A549 (cell line): ENCODE results near the gene SLC16A8. TPM values are rescaled to one million over a fixed set of nuclear protein-coding genes. Genes with fewer than 3 reads are reported as not detected.
A peak's percentile ranks its signal among the peaks of the same experiment; 100 is the strongest.

Experiments used
- ATAC-seq, 2 experiments: fragments of 200-7000 bp in 1 of 2; fragments of >200 bp in 1 of 2; cut with Nextera tagmentation in 1 of 2; cut with Tn5 transposase in 1 of 2; 3 replicates each; pipeline versions ENCODE4 v1.8.0 to v1.9.1; 2018 to 2020; ENCODE audit warnings: mild to moderate bottlenecking in 1 of 2, moderate library complexity in 1 of 2
- CTCF ChIA-PET: fragments of 300-600 bp; sonication (Branson Sonifier 250); formaldehyde crosslinking; extraction: SDS; loops from one replicate; lab custom pipeline; 2021; ENCODE audit warnings: antibody characterized with exemption, inconsistent platforms; lab: Yijun Ruan, JAX
- POLR2A ChIA-PET: fragments of 350-600 bp; formaldehyde crosslinking; extraction: SDS; loops from one replicate; lab custom pipeline; 2021; ENCODE audit warnings: antibody characterized with exemption, inconsistent platforms; lab: Yijun Ruan, JAX
- DNase-seq, 2 experiments: peaks; one replicate each; pipeline versions ENCODE4 v3.0.0 to v3.0.0-alpha.2; 2011 to 2016; ENCODE audit warnings: low read depth in 1 of 2, low spot score in 1 of 2
- FAIRE-seq: peaks from 2 replicates; lab custom pipeline; 2011; peaks lifted over from hg19 to GRCh38; lab: Jason Lieb, UNC
- H3K27ac ChIP-seq, 2 experiments: fragments of >200 bp; sonication (Bioruptor Twin); formaldehyde crosslinking; 3 replicates each; pipeline ENCODE4 v1.5.1; 2016 to 2017
- H3K4me1 ChIP-seq: fragments of >200 bp; sonication (Bioruptor Twin); formaldehyde crosslinking; 3 replicates; pipeline ENCODE4 v1.6.1; 2016
- H3K4me2 ChIP-seq: fragments of >200 bp; sonication (Bioruptor Twin); formaldehyde crosslinking; 3 replicates; pipeline ENCODE4 v1.6.1; 2016
- H3K4me3 ChIP-seq: fragments of >200 bp; sonication (Bioruptor Twin); formaldehyde crosslinking; 3 replicates; pipeline ENCODE4 v1.5.1; 2016
- H3K9me3 ChIP-seq: fragments of >200 bp; sonication (Bioruptor Twin); formaldehyde crosslinking; 3 replicates; pipeline ENCODE4 v1.6.1; 2016
- BHLHE40 ChIP-seq: IDR thresholded peaks from 2 replicates; pipeline ENCODE4 v1.6.1; 2012; ENCODE audit warnings: low read depth, low read length, inconsistent platforms
- CBX2 ChIP-seq: fragments of 200-600 bp; sonication (generic); IDR thresholded peaks from 2 replicates; pipeline ENCODE4 v1.6.1; 2016; ENCODE audit warnings: low read depth, mild to moderate bottlenecking, borderline replicate concordance
- CBX8 ChIP-seq: fragments of 200-600 bp; sonication (generic); IDR thresholded peaks from 2 replicates; pipeline ENCODE4 v1.6.1; 2016
- CEBPB ChIP-seq, 2 experiments: fragments of >200 bp in 1 of 2; sonication (Bioruptor Twin) in 1 of 2; formaldehyde crosslinking in 1 of 2; IDR thresholded peaks; 2 replicates each; pipeline ENCODE4 v1.6.1; 2012 to 2016
- CHD2 ChIP-seq: fragments of 150-350 bp; IDR thresholded peaks from 2 replicates; pipeline ENCODE4 v1.6.1; 2014; ENCODE audit warnings: low read length; ENCODE audit not compliant: partially characterized antibody
- CTCF ChIP-seq: fragments of >200 bp; sonication (Bioruptor Twin); formaldehyde crosslinking; IDR thresholded peaks from 3 replicates; pipeline ENCODE4 v1.5.1; 2016
- ESRRA ChIP-seq: fragments of 150-350 bp; IDR thresholded peaks from 2 replicates; pipeline ENCODE4 v1.6.1; 2014; ENCODE audit warnings: mild to moderate bottlenecking, low read length, borderline replicate concordance
- GATA3 ChIP-seq: IDR thresholded peaks from 2 replicates; pipeline ENCODE4 v1.6.1; 2012; ENCODE audit warnings: borderline replicate concordance
- HDAC2 ChIP-seq: fragments of 200-600 bp; sonication (generic); IDR thresholded peaks from 2 replicates; pipeline ENCODE4 v1.6.1; 2016
- HOXB5 ChIP-seq: fragments of 250-450 bp; sonication (Bioruptor Pico); IDR thresholded peaks from 2 replicates; pipeline ENCODE4 v1.5.0; 2020; ENCODE audit warnings: mild to moderate bottlenecking, moderate library complexity
- JUN ChIP-seq, 2 experiments: fragments of >200 bp; sonication (Bioruptor Twin); formaldehyde crosslinking; IDR thresholded peaks; 2 replicates in 1 of 2; 3 replicates in 1 of 2; pipeline ENCODE4 v1.6.1; 2016 to 2017
- KDM1A ChIP-seq: fragments of 200-600 bp; sonication (generic); IDR thresholded peaks from 2 replicates; pipeline ENCODE4 v1.6.1; 2016; ENCODE audit warnings: low read depth, mild to moderate bottlenecking
- KDM5A ChIP-seq: fragments of 200-600 bp; sonication (generic); IDR thresholded peaks from 2 replicates; pipeline ENCODE4 v1.6.1; 2016; ENCODE audit warnings: antibody characterized with exemption, mild to moderate bottlenecking
- MAFK ChIP-seq: fragments of 450-650 bp; IDR thresholded peaks from 2 replicates; pipeline ENCODE4 v1.6.1; 2014; ENCODE audit not compliant: partially characterized antibody
- MYC ChIP-seq: IDR thresholded peaks from 2 replicates; pipeline ENCODE4 v1.6.1; 2012; ENCODE audit warnings: mild to moderate bottlenecking, inconsistent platforms, low read length, improper control_type of control experiment, borderline replicate concordance
- POLR2A ChIP-seq: IDR thresholded peaks from 2 replicates; pipeline ENCODE4 v1.6.1; 2012; ENCODE audit warnings: mild to moderate bottlenecking, low read length
- POLR2AphosphoS2 ChIP-seq: conservative IDR thresholded peaks from 2 replicates; pipeline ENCODE4 v1.6.1; 2012; ENCODE audit warnings: low read length, improper control_type of control experiment, inconsistent platforms
- RAD21 ChIP-seq, 2 experiments: fragments of >200 bp in 1 of 2; sonication (Bioruptor Twin) in 1 of 2; formaldehyde crosslinking in 1 of 2; IDR thresholded peaks in 1 of 2; conservative IDR thresholded peaks in 1 of 2; 2 replicates in 1 of 2; 3 replicates in 1 of 2; pipeline ENCODE4 v1.6.1; 2012 to 2018; ENCODE audit warnings: inconsistent platforms in 1 of 2
- RARB ChIP-seq: fragments of 250-450 bp; sonication (Bioruptor Pico); IDR thresholded peaks from 2 replicates; pipeline ENCODE4 v1.8.0; 2021; ENCODE audit warnings: mild to moderate bottlenecking, moderate library complexity
- RCOR1 ChIP-seq: fragments of 150-350 bp; IDR thresholded peaks from 2 replicates; pipeline ENCODE4 v1.6.1; 2014; ENCODE audit warnings: antibody characterized with exemption, low read length, low read depth
- RFX5 ChIP-seq: fragments of 450-650 bp; IDR thresholded peaks from 2 replicates; pipeline ENCODE4 v1.7.1; 2014; ENCODE audit warnings: antibody characterized with exemption, mild to moderate bottlenecking, moderate library complexity
- SMC3 ChIP-seq: fragments of >200 bp; sonication (Bioruptor Twin); formaldehyde crosslinking; IDR thresholded peaks from 3 replicates; pipeline ENCODE4 v1.6.1; 2018; ENCODE audit warnings: inconsistent platforms
- SREBF2 ChIP-seq: fragments of 450-650 bp; IDR thresholded peaks from 2 replicates; pipeline ENCODE4 v1.6.1; 2014; ENCODE audit warnings: mild to moderate bottlenecking, moderate library complexity
- TFCP2L1 ChIP-seq: fragments of 250-450 bp; sonication (Bioruptor Pico); IDR thresholded peaks from 2 replicates; pipeline ENCODE4 v1.5.0; 2021; ENCODE audit warnings: mild to moderate bottlenecking
- ZFP36 ChIP-seq: fragments of 450-650 bp; IDR thresholded peaks from 2 replicates; pipeline ENCODE4 v1.6.1; 2014; ENCODE audit warnings: borderline replicate concordance; ENCODE audit not compliant: partially characterized antibody
- WGBS: methylation state at CpG from one replicate; pipeline ENCODE4 v1.1.6; 2017; ENCODE audit errors: missing lambda C conversion rate; 5-methylcytosine and 5-hydroxymethylcytosine counted together
- polyA plus RNA-seq, 4 experiments: library from polyadenylated mRNA; depleted of rRNA in 3 of 4; stranded (reverse); fragments of >200 nt; fragmentation: RNase III in 1 of 4; extraction: RNeasy Plus Mini Kit Qiagen cat#74134 plus additional on column Dnase treatment in 1 of 4; gene quantifications; 2 replicates in 3 of 4; 3 replicates in 1 of 4; pipeline ENCODE4 v1.2.3, GENCODE V29; 2011 to 2017

Gene SLC16A8
- polyA plus RNA-seq, 2 of the 4 experiments (the other 2 are of a cell fraction): not detected

GRCh38 chr22:38098410-38099249 lies 14.6 kb upstream of the SLC16A8 start:
- H3K4me2 ChIP-seq: no peak overlapping the region
- no peak overlapping the region for H3K27ac ChIP-seq
- DNase-seq (no peak), ATAC-seq (peak in 1 of 2 experiments; percentile 33; a peak in 2 of 6 replicates), FAIRE-seq (no peak)
- CTCF ChIA-PET: interaction anchor here (0.7 to 1.8 kb wide), 4 partner anchors 11 to 125 kb away, joined by 3 to 8 read pairs (median 4); partner anchors contain the start of gene MAFF
- H3K9me3 ChIP-seq: no peaks in the 10 kb centered on the region
- no peak for TF ChIP-seq CEBPB (IDR thresholded peaks at IDR 0.05)
- TF ChIP-seq RAD21 (conservative IDR thresholded peaks at IDR 0.05 in 1 of 2, IDR thresholded peaks at IDR 0.05 in 1 of 2): no peak
- TF ChIP-seq CBX2: no peak
- no peak for TF ChIP-seq JUN (IDR thresholded peaks at IDR 0.05)
- TF ChIP-seq ESRRA: no peak
- no peak for TF ChIP-seq RFX5
- no peak for TF ChIP-seq BHLHE40
- no peak for TF ChIP-seq KDM1A
- WGBS: 68% methylated on average over 9 of the region's 9 CpGs
- POLR2A ChIA-PET: no interaction called here
- H3K4me3 ChIP-seq: no peak overlapping the region
- 0 out of 3 replicates have a peak, but pooled peaks cover 8% of the 10 kb centered on the region for H3K4me1 ChIP-seq

GRCh38 chr22:38097557-38098409 lies 13.8 kb upstream of the SLC16A8 start:
- POLR2A ChIA-PET: no interaction called here
- Histone ChIP-seq H3K4me2 (no peak overlapping the region), H3K4me3 (no peak overlapping the region), H3K4me1 (0 out of 3 replicates have a peak, but pooled peaks cover 8% of the 10 kb centered on the region), H3K27ac (no peak overlapping the region), H3K9me3 (no peaks in the 10 kb centered on the region)
- no peak for DNase-seq
- 68% methylated on average over 19 of the region's 32 CpGs for WGBS
- FAIRE-seq: no peak
- TF ChIP-seq POLR2AphosphoS2 (no peak), MAFK (no peak), SMC3 (no peak), CHD2 (no peak), MYC (no peak), POLR2A (no peak), SREBF2 (no peak), CTCF (no peak), KDM5A (no peak), RARB (no peak), TFCP2L1 (CRISPR knock-in tag) (no peak), BHLHE40 (no peak), HDAC2 (no peak), HOXB5 (CRISPR knock-in tag) (no peak), RCOR1 (no peak), GATA3 (no peak), ZFP36 (no peak), CBX8 (no peak)
- ATAC-seq: peak in 1 of 2 experiments; percentile 75; a peak in 3 of 6 replicates
- CTCF ChIA-PET: interaction anchor here (0.5 to 1.8 kb wide), 5 partner anchors 12 to 430 kb away, joined by 3 to 8 read pairs (median 3); partner anchors contain the start of gene MAFF
